Left hindlimb (tissue), 1 donor: ENCODE data around the gene ERC2.

ENCODE experiments used
- DNase-seq: peaks from one replicate; pipeline ENCODE4 v3.0.0-alpha.2; 2018

The ERC2 gene

DNA sequence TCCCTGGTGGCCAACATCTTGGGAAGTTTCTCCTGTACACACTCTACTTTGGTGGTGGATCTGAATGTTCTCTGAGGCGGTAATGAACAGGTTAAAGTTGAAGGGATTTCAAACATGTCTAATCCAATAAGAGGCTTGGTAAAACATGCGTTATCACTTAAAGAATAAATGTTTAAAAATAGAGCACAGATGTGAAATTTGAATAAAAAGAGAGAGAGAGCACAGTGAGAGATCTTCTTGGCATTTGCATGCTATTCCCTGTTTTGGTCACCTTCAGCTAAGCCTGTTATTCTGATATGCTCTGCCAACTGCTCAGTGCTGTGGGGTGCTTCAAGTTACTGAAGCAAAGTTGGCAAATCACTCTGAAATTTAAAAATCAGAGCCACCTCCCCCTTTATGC, 743.4 kb downstream of the ERC2 start:
- no peak for DNase-seq

DNA sequence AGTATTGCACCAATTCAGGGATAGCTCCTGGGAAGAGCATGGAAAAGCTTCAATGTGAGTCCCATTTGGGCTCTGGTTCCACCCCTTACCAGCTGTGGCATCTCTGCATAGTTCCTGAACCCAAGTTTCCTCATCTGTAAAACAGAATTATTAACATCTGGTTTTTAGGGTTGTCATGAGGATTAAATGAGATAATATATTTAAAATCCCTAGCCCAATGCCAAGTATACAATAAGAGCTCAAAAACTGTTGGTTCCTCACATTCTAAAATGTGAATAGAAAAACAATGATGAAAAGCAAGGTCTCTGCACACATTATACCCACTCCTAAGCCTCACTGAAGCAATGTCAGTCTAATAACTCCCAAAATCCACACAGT, 743.9 kb downstream of the ERC2 start:
- no peak for DNase-seq

DNA sequence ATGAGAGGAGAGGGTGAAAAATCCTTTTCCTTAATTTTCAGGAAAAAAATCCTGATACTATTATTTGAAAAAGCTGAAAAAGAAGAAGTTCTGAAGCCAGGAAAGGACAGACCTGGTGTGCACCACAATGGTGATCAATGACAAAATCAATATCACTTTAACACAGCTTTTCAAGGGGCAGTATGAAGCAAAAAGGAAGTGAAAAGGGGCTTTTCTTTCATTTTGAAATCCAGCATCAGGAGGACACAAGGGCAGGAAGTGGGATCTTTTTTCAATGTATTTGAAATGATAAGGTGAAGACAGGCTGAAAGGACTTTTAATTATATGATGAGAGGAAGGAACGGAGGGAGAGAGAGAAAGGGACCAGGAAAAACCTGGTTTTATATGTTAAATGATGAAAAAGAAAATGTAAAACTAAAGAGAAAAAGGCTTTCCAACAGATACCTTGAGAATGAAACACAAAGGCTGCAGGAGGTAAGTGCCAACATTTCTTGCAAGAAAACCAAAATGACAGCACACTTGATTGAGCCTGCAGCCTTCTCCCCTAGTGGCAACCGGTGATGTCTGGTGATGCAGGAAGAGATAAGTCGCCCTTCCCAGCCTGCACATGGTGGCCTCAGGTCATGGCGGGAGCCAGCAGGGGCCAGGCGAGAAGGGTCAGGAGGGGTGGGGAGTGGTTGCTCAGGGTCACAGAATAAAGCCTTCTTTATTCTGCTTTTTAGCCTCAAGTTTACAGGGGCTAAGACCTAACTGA, 744.4 kb downstream of the ERC2 start:
- DNase-seq, result no peak

DNA sequence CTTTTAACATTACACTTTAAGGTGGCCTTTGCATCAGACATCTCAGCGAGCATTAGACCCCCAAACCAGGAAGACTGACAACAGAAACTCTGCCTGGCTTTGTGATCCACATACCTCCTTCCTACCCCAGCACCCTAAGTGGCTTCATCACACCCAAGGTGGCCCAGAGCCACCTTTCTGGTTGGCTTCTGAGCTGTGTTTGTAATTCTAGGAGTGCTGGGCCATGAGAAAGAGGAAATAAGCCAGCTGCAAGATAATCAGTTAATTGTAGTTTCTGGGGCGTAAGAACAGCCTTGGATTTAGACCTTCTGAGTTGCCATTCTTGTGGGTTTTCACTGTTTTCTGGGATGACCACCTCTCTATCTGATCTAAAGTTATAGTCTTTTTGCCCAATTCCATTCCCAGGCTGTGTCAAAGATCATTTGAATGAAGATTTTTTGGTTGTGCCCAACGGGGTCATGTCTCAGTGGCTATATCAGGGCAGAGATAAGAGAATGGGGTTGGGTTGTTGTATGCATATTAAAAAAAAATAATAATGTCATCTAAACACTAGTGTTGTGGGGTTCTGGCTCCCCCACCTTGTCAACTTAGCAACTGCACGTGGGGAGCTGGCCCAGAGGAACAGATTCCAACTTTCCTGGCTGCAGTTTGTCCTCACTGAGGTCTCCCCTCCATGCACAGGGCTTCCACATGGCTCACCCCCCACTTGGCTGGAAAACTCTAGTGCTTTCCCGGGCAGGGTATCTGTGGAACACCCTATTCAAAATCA, 746.4 kb downstream of the ERC2 start:
- DNase-seq, result no peak

DNA sequence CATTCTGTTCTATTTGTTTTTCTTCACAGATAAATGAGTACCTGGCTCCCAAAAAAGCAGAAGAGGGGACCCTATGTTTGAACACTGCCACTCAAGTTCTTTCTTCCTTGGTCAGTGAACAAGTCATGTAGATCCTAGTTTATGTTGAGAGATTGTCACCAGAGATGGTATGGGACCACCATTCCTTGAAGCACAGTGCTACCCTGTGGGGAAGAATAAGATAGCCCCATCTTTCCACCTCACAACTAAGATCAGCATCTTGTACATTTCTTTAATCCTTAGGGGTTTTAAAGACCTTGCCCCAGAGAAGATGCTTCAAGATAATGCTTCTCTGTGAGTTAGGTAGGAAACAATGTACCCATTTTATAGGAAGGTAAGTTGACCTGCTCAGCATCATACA, 747.7 kb downstream of the ERC2 start:
- no peak for DNase-seq

DNA sequence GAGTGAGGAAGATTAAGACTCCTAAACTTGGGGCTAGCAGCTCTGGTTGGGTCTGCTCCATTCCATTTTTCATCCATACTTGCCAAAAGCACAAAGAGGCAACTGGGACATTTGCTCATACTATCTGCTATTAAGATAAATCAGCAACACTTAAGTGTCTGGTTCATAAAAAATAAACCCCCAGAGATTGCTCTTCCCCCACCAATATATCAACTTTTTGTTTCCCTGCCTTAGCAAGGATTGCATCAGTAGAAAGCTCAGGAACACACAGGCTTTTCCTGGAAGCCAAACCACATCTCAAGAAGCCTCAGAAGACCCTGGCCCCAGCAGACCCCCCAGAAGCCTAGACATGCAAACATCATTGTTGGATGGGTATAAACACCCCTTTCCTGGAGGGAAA, 748.8 kb downstream of the ERC2 start:
- no peak for DNase-seq

DNA sequence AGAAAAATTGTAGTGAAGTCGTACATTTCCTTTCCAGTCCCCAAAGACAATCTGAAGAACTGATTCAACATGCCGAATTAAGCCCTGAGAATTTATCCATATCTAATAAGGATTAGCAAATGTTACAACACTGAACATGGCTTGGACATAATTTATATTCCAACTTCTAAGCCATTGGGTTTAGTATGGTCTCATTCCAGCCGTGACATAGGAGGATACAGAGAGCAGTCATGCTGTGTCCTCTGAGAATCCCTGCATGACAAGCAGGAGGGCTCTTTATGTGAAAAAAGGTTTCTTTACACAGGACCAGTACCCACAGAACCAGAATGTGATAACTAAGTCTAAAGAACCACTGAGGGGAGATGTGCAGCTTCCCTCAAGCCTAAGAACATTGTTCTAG, 749.3 kb downstream of the ERC2 start:
- no peak for DNase-seq

DNA sequence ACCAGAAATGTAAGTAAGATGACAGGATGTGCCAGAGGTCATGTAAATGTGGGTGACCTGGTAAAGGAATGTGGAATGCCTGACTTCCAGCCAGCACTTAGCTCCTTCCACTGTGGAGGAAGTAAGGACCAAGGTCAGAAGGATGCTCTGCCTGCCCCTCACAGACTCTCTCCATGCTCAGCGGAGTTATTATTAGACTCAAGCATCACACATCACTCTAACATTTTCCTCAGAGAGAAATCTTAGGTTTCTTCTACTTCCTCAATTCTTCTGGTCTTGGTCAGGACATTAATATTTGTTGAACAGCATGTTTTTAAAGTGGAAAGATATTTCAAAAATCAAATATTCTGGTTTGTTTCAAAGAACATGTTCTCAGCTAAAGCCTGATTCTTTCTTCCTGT, 749.7 kb downstream of the ERC2 start:
- DNase-seq, result no peak

DNA sequence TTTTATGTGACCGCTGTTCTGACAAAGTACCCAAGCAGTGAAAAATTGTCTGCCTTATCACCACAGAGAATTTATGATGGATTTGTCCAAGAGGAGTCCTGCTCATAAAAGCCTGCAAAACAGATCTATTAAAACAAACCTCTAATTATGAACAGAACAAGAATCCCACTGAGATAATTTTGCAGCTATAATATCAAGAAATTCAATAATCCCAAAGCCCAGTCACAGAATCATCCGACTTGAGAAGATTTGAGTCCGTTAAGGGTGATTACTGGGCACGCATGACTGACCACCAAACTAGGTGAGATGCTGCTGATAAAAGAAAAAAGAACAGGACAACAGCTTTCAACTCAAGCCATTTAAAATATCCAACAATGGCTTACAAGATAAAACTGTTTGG, 750.2 kb downstream of the ERC2 start:
- DNase-seq, result no peak

DNA sequence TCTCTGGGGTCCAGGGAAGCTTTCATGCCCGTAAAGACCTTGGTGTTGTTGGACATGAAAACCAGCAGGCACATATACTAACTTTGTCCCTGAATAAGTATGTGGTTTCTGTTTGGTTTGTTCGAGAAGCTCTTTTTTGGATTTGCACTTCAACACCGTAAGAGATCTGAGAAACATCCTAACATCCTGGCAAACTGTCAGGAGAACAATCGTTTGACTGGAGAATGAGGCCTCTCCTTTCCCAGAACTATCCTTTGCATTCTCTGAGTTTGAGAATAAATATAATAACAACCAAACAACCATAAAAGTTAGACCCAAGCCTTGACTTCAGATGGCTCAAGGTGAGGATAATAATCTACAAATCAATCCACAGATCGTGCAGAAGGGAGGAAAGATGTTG, 750.8 kb downstream of the ERC2 start:
- no peak for DNase-seq

DNA sequence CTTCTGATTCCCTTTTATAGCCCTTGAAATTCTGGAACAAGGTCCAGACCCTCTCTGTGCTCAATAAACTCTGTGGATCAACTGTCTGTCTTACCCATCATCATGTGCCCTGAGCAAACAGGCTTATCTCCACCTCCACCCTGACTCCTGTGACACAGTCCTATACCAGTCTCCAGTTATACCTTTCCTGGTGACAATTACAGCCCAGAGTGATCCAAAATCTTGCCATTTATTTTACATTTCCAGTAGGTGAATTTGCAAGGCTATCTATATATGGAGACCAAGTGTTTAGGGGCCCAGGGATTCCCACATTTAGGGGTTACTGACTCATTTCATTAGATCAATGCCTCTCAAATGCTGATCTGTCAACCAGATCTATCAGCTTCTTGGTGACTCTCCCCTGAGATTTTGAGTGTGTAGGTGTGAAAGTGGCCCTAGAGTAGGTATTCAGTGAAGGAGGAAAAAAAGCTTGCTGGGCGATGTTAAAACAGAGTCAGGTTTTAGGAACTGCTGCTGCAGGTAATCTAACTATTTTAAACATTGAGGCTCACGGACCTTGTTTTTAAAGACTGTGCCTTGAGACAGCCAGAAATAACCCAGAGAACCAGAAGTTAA, 751.5 kb downstream of the ERC2 start:
- DNase-seq, result no peak

DNA sequence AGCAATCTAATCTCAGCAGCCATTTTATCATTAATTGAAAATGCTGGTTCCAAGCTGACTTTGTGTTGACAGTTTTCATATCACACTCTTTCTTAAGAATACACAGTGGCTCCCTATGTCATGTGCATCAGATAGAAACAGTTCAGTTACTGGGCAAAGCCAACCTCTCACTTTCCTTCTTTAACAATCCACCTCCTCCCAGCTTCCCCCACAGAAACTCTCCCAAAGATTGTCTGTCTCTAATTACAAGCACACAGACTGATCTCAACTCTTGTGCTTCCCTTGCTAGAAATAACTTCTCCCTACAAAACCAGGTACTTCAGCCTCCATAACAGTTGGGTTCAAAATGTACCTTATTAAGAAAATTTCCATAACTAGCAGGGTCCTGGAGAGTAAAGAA, 752.2 kb downstream of the ERC2 start:
- DNase-seq, result no peak

DNA sequence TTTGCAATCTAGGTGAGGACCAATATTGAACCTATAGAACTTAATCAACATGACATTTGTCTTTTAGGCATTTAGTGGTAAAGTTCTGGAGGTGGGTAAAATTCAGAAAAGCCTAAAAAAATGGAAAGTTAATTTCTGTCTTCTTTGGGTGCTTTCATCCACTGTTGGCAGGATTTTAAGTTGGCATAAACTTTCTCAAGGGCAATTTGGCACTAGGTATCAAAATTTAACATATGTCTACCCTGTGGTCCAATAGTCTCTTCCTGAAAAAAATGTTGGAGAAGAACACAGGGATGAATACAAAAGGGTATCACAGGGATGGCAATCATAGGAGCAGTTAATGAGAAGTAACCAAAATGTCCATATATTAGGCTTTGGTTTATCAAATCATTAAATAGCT, 754.2 kb downstream of the ERC2 start:
- DNase-seq, result no peak

DNA sequence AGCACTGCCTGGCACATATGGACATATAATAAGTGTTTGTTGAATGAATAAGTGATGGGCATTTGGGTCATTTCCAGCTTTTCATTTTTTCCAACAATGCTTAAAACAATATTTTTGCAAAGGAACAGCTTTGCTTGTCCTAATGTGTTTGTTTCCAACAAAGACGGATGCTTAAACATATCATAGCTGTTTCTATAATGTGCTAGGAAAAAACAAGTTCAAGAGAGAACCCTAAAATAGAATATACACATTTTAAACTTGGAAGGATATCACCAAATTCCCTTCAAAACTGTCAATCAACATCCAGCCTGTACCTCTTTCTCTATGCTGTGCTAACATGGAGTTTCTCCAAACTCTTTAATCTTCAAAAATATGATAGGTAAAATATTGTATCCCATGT, 756.6 kb downstream of the ERC2 start:
- no peak for DNase-seq

DNA sequence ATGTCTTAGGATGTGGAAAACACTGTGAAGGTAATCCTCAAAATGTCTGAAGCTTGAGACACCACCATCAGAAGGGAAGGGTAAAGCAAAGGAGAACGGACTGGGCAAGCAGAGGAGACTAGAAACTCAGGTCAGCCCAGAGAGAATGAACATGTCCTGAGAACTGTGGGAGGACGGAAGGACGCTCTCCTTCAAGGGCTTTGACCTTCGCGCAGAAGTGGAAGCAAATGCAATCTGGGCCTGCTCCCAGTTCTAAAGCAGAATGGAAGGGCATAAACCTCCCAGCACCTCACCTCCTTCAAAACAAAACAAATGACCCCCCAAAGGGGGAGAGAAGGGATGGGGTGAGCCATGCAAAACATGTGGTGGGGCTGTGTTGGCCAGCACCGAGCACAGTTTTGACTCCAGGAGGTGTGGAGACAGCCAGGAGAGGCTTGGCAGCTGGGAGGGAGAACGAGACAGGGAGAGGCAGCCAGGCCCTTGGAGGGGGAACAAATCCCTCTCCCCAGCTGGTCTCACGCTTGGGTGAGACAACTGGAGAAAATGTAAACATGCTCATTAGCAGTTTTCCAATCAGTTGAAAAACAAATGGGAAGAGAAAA, 758.8 kb downstream of the ERC2 start:
- DNase-seq, result no peak

DNA sequence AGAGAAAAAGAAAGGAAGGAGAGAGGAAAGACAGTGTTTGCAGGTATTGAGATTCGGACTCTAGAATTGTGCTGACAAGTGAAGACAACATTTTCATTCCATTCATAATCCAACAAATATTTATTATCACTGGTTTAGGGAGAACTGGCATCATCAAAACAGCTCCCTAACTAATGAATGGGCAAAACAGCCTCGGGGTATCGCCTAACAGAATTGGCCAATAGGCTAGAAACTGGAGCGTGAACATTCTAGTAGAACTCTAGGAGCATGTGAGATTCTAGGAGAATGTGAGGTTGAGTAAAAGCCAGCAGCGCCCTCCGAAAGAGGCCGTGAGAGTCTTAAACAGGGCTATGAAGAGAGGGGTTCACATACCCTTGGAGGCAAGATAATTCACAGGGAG, 759.3 kb downstream of the ERC2 start:
- no peak for DNase-seq

DNA sequence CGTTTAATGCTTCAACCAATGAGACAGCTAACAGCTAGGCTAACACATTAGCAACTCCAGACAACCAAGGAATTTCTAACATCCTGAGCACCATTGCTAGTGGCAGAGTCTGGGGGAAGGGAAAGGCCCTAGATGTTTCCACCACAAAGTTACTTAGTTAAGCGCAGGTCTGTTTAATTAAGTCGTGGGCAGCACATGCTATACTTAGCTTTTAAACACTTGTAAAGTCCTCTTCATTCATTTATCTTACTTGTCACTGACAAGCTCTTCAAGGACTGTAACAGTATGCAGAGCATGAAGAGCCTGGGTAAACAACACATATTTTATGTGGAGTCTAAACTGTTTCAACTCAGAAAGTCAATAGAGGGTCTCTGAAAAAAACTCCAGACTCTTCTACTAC, 760.0 kb downstream of the ERC2 start:
- no peak for DNase-seq

DNA sequence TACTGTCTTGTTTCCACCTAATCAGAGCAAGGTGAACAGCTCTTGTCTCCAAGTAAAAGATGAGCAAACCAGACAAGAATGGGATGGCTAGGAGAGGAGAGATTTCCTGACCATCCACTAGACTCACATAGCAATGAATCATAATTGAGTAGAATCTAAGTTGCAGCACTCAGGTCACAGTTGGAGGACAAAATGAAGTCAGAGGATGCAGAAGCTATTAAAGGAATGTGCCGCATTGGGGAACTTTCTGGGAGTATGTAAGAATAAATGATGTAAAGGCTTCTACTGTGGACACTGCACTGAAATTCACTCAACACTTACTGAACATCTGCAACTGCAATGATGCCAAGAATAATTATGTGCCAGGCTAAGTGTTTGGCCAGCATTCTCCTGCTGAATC, 763.7 kb downstream of the ERC2 start:
- DNase-seq, result no peak

DNA sequence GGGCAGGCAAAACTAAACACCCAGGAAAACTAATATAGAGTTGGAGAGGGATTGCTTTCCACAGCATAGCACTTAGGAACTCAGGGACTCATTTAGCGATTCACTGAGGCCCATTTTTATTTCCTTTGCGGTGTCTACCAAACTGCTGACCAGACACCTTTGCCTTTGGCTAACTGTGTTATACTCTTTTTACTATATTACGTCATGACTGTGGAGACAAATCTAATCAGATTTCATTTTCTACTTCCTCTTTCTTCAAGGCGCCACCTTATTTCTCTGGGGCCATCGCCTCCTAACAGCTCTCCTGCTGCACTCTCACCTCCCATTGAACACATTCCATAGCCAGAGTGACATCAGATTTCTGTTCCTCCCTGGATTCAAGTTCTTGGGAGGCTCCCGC, 765.4 kb downstream of the ERC2 start:
- no peak for DNase-seq

DNA sequence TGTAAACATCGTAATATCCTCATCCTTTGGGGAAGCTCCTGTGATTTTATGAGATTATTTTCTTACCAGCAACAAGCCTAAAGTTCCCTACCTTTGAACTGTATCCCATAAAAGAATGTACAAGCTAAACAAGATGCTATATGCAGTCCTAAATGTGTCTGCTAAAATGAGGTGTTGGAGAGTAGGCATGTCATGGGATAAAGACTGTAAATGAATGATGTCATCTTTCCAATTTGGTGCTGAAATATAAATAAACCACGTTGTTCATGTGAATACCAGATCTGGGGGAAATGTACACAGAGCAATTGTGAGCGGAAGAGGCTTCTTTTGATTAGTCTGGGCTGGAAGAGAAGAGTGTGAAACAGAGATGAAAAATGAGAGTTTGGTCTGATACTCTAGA, 766.3 kb downstream of the ERC2 start:
- DNase-seq, result no peak

DNA sequence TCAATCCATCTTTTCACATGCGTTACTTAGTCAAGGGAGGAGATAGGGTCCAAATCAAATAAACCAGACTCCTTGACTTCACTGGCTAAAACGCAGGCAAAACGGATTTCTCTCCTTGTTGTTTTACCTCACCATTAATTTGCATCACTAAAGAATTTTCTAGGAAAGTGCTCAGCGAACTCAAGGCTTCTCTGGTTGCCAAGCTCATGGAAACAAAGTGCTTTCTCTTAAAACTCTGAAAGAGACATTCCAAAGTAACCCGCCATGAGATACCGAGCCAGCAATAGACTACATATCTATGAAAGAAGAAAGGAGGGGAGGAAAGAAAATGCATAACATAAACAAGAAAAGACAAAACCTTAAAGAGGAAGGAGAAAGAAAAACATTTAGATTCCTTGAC, 769.4 kb downstream of the ERC2 start:
- DNase-seq, result no peak

DNA sequence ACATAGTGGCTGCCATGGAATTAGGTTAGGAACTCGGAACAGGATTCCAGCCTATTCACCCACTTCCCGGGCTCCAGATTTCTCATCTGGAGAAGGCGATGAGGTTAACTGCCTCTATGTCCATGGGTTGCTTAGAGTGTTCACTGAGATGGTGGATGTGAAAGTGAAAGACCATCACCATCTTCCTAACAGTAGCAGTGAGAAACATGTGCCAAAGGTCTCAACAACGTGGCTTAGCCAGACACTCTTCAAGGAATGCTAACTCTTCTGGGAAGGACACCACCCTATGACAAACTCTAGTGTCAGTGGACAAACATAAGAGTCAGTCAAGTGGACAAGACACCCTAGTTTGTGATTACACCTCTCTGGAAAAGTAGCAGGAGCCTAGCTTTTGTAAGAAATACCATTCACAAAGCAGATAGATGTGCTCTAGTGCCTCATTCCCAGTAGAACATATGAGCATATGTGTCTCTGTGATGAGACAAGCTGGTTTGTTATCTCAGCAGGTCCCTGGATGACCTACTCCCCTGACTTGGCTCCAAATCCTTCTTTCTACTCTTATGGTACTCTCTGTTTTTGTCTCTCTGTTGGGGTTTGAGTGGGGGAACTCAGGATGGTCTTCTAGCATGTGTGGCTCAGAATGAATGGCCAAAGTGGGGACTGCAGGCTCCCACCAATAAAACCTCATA, 770.9 kb downstream of the ERC2 start:
- no peak for DNase-seq

DNA sequence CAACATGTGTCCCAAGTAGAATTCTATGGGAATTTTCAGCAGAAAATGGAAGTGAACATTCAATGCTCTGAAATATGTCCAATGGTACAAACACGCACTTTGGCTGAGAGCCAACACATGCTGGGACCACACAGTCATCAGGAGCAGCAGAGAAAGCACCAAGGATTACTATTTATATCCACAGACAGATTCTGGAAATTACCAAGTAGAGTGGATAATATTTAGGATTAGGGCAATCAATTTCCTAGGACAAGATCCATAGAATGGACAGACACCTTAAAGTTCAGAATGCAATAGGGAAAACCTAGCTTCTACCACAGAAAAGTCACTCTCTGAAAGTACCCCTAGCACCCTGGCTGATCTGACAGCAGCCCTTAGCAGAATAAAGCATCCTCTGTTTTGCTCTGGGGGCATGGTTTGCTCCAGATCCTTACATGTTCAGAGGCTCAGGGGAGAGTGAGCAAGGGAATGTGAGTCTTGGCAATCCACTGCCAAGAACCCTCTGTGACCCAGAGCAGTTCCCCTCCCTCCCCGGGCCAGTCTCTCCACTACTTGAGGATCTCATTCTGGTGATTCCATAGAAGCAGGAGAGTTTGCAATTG, 775.2 kb downstream of the ERC2 start:
- no peak for DNase-seq
